ENCODE measurements around the gene PRDM2.

The PRDM2 gene

GRCh38 chr1:13817906-13818305 lies 117.9 kb downstream of the PRDM2 start:
- TF ChIP-seq CTCF (conservative IDR thresholded peaks at IDR 0.05; ENCODE audit: low read depth), result no peak
- ChIA-PET POLR2A (ENCODE audit: low non-redundant PET) (no interaction called here), CTCF (no interaction called here)
- DNase-seq (ENCODE audit: low spot score), result no peak
- no peak overlapping the region for H3K27ac ChIP-seq

DNA sequence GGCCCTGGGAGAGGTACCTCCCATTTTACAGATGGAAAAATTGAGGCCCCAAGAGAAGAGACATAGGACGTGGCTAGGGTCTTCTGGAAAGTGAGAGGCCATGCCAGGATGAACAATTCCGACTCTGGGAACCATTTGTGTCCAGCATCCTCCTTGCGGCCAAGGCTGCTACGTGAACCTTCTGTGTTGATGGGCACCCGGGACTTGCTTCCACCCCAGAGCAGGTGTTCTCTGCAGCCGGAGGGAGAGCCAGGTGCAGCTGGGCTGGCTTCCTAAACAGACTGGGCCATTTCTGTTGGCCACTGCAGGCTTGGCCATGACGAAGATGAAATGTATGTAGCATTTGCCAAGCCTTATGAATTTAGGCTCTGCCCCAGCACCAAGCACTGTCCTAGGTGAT lies 118.9 kb downstream of the PRDM2 start:
- H3K27ac ChIP-seq, result no peak overlapping the region
- TF ChIP-seq CTCF (conservative IDR thresholded peaks at IDR 0.05; ENCODE audit: low read depth), result no peak
- DNase-seq (ENCODE audit: low spot score), result no peak
- CTCF ChIA-PET, result no interaction called here
- POLR2A ChIA-PET (ENCODE audit: low non-redundant PET), result no interaction called here

GRCh38 chr1:13819642-13820041 lies 119.7 kb downstream of the PRDM2 start:
- POLR2A ChIA-PET (ENCODE audit: low non-redundant PET), result no interaction called here
- CTCF ChIA-PET, result no interaction called here

DNA sequence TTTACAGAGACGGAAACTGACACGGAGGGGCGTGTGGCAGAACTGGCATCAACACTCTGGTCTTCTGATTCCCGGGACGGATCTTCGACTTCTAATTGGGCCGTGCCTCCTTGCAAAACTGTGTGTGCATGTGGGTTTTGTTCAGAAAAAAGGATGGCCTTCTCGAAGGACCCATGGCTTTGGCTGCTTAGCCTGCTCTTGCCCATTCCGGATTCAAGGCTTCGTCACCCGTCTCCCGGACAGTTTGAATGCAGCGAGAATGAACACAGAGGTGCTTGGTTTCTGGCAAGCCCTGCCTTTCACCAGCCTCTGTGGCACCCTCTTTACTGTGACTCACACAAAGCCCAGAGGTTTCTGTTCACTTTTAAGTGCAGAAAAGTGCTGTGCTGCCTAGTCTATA lies 120.1 kb downstream of the PRDM2 start:
- H3K27ac ChIP-seq, result no peak overlapping the region; the same call in 1 of the 2 replicates
- TF ChIP-seq CTCF (conservative IDR thresholded peaks at IDR 0.05; ENCODE audit: low read depth), result no peak
- DNase-seq (ENCODE audit: low spot score), result no peak
- CTCF ChIA-PET, result no interaction called here
- POLR2A ChIA-PET (ENCODE audit: low non-redundant PET), result no interaction called here

More at GRCh38 chr1:13819642-13820041, 119.7 kb downstream of the PRDM2 start:
- DNase-seq (ENCODE audit: low spot score), result no peak
- no peak overlapping the region; the same call in 1 of the 2 replicates for H3K27ac ChIP-seq
- no peak for TF ChIP-seq CTCF (conservative IDR thresholded peaks at IDR 0.05; ENCODE audit: low read depth)

DNA sequence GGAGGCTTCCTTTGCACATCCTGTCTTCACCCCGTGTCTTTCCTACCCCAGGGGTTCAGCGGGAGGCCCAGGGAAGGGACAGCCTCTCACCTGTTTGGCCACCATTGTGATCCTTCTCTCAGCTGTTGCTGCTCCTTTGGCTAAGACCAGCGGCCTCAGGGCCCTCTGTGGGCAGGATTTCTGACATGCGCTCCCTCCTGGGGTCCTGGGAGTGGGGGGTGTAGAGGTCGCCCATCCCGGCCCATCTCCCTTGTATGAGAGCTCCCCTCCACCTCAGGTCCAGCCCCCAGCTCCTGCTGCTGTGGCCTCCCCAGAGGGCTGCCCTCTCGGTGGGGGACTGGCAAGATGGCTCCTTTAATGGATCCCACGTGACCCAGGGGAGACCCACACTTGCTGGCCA lies 120.5 kb downstream of the PRDM2 start:
- CTCF ChIA-PET, result no interaction called here
- no peak for DNase-seq (ENCODE audit: low spot score)
- TF ChIP-seq CTCF (conservative IDR thresholded peaks at IDR 0.05; ENCODE audit: low read depth), result no peak
- POLR2A ChIA-PET (ENCODE audit: low non-redundant PET), result no interaction called here
- no peak overlapping the region; the same call in 1 of the 2 replicates for H3K27ac ChIP-seq

DNA sequence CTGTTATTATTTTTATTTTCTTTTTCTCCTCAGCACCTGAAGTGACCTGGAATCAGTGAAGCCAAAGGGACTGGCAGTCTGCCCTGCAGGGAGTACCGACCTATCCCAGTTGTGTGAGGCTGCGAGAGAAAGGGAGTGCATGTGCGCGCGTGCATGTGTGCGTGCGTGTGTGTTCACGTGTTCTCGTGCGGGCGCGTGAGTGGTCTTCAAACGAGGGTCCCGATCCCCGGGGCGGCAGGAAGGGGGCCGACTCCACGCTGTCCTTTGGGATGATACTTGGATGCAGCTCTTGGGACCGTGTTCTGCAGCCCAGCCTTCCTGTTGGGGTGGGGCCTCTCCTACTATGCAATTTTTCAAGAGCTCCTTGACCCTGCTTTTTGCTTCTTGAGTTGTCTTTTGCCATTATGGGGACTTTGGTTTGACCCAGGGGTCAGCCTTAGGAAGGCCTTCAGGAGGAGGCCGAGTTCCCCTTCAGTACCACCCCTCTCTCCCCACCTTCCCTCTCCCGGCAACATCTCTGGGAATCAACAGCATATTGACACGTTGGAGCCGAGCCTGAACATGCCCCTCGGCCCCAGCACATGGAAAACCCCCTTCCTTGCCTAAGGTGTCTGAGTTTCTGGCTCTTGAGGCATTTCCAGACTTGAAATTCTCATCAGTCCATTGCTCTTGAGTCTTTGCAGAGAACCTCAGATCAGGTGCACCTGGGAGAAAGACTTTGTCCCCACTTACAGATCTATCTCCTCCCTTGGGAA lies 123.3 kb downstream of the PRDM2 start:
- H3K27ac ChIP-seq, result no peak overlapping the region
- CTCF ChIA-PET, result no interaction called here
- DNase-seq (ENCODE audit: low spot score), result no peak
- POLR2A ChIA-PET (ENCODE audit: low non-redundant PET), result no interaction called here
- no peak for TF ChIP-seq CTCF (conservative IDR thresholded peaks at IDR 0.05; ENCODE audit: low read depth)
